ENCODE measurements around the gene CHST3. TPM values are rescaled to one million over a fixed set of nuclear protein-coding genes. Genes with fewer than 3 reads are reported as not detected.

CHST3 gene
- total RNA-seq (2014; rRNA removed; shearing (Covaris generic)) (6.8 and 8.3 TPM in 2 replicates), polyA plus RNA-seq (2016; fragmentation: Nextera tagmentation; extraction: Ambion mirVana) (0.94 and 1.1 TPM in 2 replicates)
- long read RNA-seq, partial matches to known transcripts, result 0 of 1 reads
- long read RNA-seq, other reads (novel, unspliced or antisense), result 1 of 1 reads

GRCh38 chr10:71964098-71964742 lies at the start of gene CHST3:
Gene CHST3 (plus strand): TSS chr10:71964395. CDS start chr10:72005843, 41,448 bp downstream.
- TF ChIP-seq POLR2AphosphoS5 (IDR thresholded peaks at IDR 0.05; ENCODE audit: low read depth), result peak; percentile 58
- TF ChIP-seq CREB1 (CRISPR knock-in tag; IDR thresholded peaks at IDR 0.05; ENCODE audit: low read depth), result no peak
- peak within 1 kb of the TSS; percentile 95 for H2AFZ ChIP-seq
- no peaks in the 10 kb centered on the region for H3K36me3 ChIP-seq (ENCODE audit: insufficient read depth)
- Mint-ChIP-seq H3K36me3 (ENCODE audit: low read depth) (no peaks in the 10 kb centered on the region), H3K9me3 (no peaks in the 10 kb centered on the region; the same call in 2 of the 3 replicates), H3K4me1 (peaks cover 21% of the 10 kb centered on the region), H3K27ac (no peak within 1 kb of the TSS), H3K4me3 (peak within 1 kb of the TSS; percentile 91), H3K27me3 (ENCODE audit: insufficient read depth, low read depth, poor library complexity) (peaks cover 42% of the 10 kb centered on the region)
- peaks cover 37% of the 10 kb centered on the region for H3K79me2 ChIP-seq (replicated peaks; ENCODE audit: insufficient read depth)
- peaks cover 46% of the 10 kb centered on the region for H3K27me3 ChIP-seq (ENCODE audit: insufficient read depth)
- peaks cover 15% of the 10 kb centered on the region for H3K4me1 ChIP-seq (ENCODE audit: insufficient read depth)
- no peaks in the 10 kb centered on the region for H4K20me1 ChIP-seq (replicated peaks; ENCODE audit: insufficient read depth)
- ATAC-seq, result peak; percentile 80
- no peaks in the 10 kb centered on the region for H3F3A ChIP-seq (replicated peaks; ENCODE audit: low read depth)
- DNase-seq (ENCODE audit: low spot score), result peak; percentile 65
- no peaks in the 10 kb centered on the region for H3K9me2 ChIP-seq (ENCODE audit: insufficient read depth)
- peak within 1 kb of the TSS; percentile 100 for H3K4me2 ChIP-seq
- peak within 1 kb of the TSS; percentile 83 for H3K4me3 ChIP-seq
- no peak within 1 kb of the TSS for H3K27ac ChIP-seq (ENCODE audit: low read depth)

- Mint-ChIP-seq H3K4me1 (no peaks in the 10 kb centered on the region; the same call in 2 of the 3 replicates), H3K27me3 (ENCODE audit: insufficient read depth, low read depth, poor library complexity) (peaks cover 6% of the 10 kb centered on the region), H3K4me3 (no peak overlapping the region), H3K27ac (no peak overlapping the region), H3K36me3 (ENCODE audit: low read depth) (peaks cover 4% of the 10 kb centered on the region; the same call in 2 of the 3 replicates), H3K9me3 (peaks cover 28% of the 10 kb centered on the region; the same call in 2 of the 3 replicates)
- Histone ChIP-seq H3K4me3 (no peak overlapping the region), H2AFZ (no peak overlapping the region), H3K4me2 (no peak overlapping the region), H4K20me1 (replicated peaks; ENCODE audit: insufficient read depth) (no peaks in the 10 kb centered on the region), H3K27ac (ENCODE audit: low read depth) (no peak overlapping the region), H3K9me2 (ENCODE audit: insufficient read depth) (no peaks in the 10 kb centered on the region), H3F3A (replicated peaks; ENCODE audit: low read depth) (no peaks in the 10 kb centered on the region), H3K27me3 (ENCODE audit: insufficient read depth) (no peaks in the 10 kb centered on the region), H3K4me1 (ENCODE audit: insufficient read depth) (no peaks in the 10 kb centered on the region), H3K79me2 (replicated peaks; ENCODE audit: insufficient read depth) (no peaks in the 10 kb centered on the region), H3K36me3 (ENCODE audit: insufficient read depth) (peaks cover 4% of the 10 kb centered on the region; the same call in 1 of the 2 replicates)
- no peak for TF ChIP-seq NANOG (IDR thresholded peaks at IDR 0.05; ENCODE audit: borderline replicate concordance)
- TF ChIP-seq ZNF114 (CRISPR knock-in tag; IDR thresholded peaks at IDR 0.05), result no peak
- no peak for TF ChIP-seq JUNB (IDR thresholded peaks at IDR 0.05; ENCODE audit: unreplicated experiment)
- ATAC-seq (no peak), DNase-seq (ENCODE audit: low spot score) (no peak)
These were observed 47.4 kb upstream of the CHST3 start for GRCh38 chr10:71916827-71917226.

DNA sequence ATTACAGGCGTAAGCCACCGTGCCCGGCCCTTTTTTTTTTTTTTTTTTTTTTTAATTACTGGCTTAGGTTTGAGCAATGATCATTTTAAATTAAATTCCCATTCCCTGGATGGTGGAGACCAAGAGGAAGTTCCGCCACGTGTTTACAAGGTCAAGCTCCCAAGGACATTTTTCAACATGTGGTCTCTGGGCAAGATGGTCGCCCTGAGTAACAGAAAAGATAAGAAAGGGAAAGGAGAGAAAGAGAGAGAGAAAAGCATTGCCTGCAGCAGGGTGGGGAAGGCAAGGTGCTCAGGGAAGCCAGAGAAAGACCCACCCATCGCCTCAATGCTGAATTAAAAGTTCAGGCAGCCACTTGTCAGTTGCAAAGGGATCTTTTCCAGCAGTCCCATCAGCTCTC lies 45.2 kb upstream of the CHST3 start:
- H3K27me3 Mint-ChIP-seq (ENCODE audit: insufficient read depth, low read depth, poor library complexity), result peaks cover 8% of the 10 kb centered on the region
- H3F3A ChIP-seq (replicated peaks; ENCODE audit: low read depth), result no peaks in the 10 kb centered on the region
- no peaks in the 10 kb centered on the region for H3K9me2 ChIP-seq (ENCODE audit: insufficient read depth)
- H3K27me3 ChIP-seq (ENCODE audit: insufficient read depth), result no peaks in the 10 kb centered on the region
- no peak for ATAC-seq
- peaks cover 24% of the 10 kb centered on the region; the same call in 2 of the 3 replicates for H3K9me3 Mint-ChIP-seq
- H3K4me2 ChIP-seq, result no peak overlapping the region
- H3K36me3 ChIP-seq (ENCODE audit: insufficient read depth), result peaks cover 4% of the 10 kb centered on the region; the same call in 1 of the 2 replicates
- peaks cover 5% of the 10 kb centered on the region; the same call in 2 of the 3 replicates for H3K4me1 Mint-ChIP-seq
- no peak overlapping the region for H3K4me3 Mint-ChIP-seq
- H3K27ac Mint-ChIP-seq, result no peak overlapping the region
- no peak overlapping the region for H3K4me3 ChIP-seq
- no peaks in the 10 kb centered on the region for H3K79me2 ChIP-seq (replicated peaks; ENCODE audit: insufficient read depth)
- no peaks in the 10 kb centered on the region for H3K4me1 ChIP-seq (ENCODE audit: insufficient read depth)
- peak overlapping the region; percentile 80 for H2AFZ ChIP-seq
- peaks cover 4% of the 10 kb centered on the region; the same call in 2 of the 3 replicates for H3K36me3 Mint-ChIP-seq (ENCODE audit: low read depth)
- no peaks in the 10 kb centered on the region for H4K20me1 ChIP-seq (replicated peaks; ENCODE audit: insufficient read depth)
- no peak for DNase-seq (ENCODE audit: low spot score)
- no peak overlapping the region for H3K27ac ChIP-seq (ENCODE audit: low read depth)
- no peak for TF ChIP-seq NANOG (IDR thresholded peaks at IDR 0.05; ENCODE audit: borderline replicate concordance)
- no peak for TF ChIP-seq STAT1 (IDR thresholded peaks at IDR 0.05; ENCODE audit: unreplicated experiment)
- TF ChIP-seq, protein P1, sequence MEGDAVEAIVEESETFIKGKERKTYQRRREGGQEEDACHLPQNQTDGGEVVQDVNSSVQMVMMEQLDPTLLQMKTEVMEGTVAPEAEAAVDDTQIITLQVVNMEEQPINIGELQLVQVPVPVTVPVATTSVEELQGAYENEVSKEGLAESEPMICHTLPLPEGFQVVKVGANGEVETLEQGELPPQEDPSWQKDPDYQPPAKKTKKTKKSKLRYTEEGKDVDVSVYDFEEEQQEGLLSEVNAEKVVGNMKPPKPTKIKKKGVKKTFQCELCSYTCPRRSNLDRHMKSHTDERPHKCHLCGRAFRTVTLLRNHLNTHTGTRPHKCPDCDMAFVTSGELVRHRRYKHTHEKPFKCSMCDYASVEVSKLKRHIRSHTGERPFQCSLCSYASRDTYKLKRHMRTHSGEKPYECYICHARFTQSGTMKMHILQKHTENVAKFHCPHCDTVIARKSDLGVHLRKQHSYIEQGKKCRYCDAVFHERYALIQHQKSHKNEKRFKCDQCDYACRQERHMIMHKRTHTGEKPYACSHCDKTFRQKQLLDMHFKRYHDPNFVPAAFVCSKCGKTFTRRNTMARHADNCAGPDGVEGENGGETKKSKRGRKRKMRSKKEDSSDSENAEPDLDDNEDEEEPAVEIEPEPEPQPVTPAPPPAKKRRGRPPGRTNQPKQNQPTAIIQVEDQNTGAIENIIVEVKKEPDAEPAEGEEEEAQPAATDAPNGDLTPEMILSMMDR (conservative IDR thresholded peaks at IDR 0.05; ENCODE audit: low read depth in 2 of 2), result no peak
- no peak for TF ChIP-seq POLR2AphosphoS5 (IDR thresholded peaks at IDR 0.05; ENCODE audit: low read depth)
- no peak for TF ChIP-seq ZNF331 (CRISPR knock-in tag; IDR thresholded peaks at IDR 0.05; ENCODE audit: low read depth)
- no peak for TF ChIP-seq EZH2phosphoT487 (IDR thresholded peaks at IDR 0.05; ENCODE audit: unreplicated experiment)
- no peak for TF ChIP-seq JUNB (IDR thresholded peaks at IDR 0.05; ENCODE audit: unreplicated experiment)
- no peak for TF ChIP-seq EZH2 (IDR thresholded peaks at IDR 0.05; ENCODE audit: low read depth, unreplicated experiment)
- TF ChIP-seq, protein P2, sequence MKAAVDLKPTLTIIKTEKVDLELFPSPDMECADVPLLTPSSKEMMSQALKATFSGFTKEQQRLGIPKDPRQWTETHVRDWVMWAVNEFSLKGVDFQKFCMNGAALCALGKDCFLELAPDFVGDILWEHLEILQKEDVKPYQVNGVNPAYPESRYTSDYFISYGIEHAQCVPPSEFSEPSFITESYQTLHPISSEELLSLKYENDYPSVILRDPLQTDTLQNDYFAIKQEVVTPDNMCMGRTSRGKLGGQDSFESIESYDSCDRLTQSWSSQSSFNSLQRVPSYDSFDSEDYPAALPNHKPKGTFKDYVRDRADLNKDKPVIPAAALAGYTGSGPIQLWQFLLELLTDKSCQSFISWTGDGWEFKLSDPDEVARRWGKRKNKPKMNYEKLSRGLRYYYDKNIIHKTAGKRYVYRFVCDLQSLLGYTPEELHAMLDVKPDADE (IDR thresholded peaks at IDR 0.05), result no peak
- no peak for TF ChIP-seq REST (IDR thresholded peaks at IDR 0.05; ENCODE audit: unreplicated experiment)
- TF ChIP-seq ZNF114 (CRISPR knock-in tag; IDR thresholded peaks at IDR 0.05), result no peak

All from GM23338 (cell line).